CD4-positive, alpha-beta T cell treated with Interleukin-17A for 4 hours (primary cell): ENCODE data around the gene GTF2IRD1.
"Not testable (repeated sequence)": the region's sequence is repeated elsewhere in the genome, so short reads cannot be mapped to it uniquely, and the experiment has no call there.

Experiments
- DNase-seq: peaks from one replicate; pipeline ENCODE4 v3.0.0-alpha.2; 2020; ENCODE audit warnings: mixed read lengths

GTF2IRD1 gene

DNA sequence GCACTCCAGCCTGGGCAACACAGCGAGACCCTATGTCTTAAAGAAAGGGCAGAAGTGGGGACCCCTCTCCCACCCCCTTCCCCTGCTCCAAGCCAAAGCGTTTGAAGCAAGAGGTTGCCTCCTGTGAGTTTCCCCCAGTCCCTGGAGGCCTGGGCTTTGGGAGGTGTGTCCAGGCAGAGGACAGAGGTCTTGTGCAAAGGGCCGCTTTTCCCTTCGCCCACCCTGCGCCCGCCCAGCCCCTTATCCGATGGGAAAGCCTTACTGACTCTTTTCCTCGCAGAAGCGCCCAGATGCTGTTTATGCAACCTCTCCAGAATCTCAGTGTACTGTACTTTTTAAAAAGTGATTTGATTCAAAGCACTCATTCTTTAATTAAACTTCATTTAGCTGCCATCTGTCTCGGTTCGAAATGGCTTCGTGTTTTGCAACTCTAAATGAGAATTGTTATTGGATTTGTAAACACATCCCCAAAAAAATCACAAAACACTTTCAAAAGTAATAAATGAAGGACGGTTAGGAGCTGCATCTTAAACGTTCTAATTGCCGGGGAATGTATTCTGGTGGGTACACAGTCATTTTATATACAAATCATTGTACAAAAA lies 153.3 kb downstream of the GTF2IRD1 start:
- no peak for DNase-seq

DNA sequence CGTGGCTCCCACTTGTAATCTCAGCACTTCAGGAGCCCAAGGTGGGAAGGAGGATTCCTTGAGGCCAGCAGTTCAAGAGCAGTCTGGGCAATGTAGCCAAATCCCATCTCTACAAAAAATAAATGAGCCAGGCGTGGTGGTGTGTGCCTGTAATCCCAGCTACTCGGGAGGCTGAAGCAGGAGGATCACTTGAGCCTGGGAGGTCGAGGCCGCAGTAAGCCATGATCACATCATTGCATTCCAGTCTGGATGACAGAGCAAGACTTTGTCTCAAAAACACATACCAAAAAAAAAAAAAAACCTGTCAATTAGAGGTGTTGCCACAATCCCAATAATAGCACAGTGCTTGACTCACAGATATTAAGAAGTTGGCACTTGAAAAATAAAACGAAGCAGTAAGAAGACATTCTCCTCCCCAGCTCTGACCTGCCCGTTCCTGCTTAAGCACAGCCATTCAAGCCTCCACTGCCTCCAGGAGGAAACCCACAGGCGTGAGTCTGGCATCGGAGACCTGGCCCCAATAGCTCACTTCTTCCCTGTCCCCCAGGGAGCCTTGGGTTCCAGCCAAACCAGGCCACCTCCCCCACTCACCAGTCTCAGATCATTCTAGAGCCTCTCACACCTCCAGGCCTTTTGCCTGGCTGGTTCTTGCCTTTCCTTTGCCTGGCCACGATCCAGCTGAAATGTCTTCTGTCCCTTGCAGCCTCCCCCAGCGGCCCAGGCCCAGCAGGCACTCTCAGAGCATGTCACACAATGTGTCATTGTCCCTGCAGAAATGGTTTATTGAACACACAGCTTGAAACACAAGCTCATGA lies 158.5 kb downstream of the GTF2IRD1 start:
- no peak for DNase-seq

DNA sequence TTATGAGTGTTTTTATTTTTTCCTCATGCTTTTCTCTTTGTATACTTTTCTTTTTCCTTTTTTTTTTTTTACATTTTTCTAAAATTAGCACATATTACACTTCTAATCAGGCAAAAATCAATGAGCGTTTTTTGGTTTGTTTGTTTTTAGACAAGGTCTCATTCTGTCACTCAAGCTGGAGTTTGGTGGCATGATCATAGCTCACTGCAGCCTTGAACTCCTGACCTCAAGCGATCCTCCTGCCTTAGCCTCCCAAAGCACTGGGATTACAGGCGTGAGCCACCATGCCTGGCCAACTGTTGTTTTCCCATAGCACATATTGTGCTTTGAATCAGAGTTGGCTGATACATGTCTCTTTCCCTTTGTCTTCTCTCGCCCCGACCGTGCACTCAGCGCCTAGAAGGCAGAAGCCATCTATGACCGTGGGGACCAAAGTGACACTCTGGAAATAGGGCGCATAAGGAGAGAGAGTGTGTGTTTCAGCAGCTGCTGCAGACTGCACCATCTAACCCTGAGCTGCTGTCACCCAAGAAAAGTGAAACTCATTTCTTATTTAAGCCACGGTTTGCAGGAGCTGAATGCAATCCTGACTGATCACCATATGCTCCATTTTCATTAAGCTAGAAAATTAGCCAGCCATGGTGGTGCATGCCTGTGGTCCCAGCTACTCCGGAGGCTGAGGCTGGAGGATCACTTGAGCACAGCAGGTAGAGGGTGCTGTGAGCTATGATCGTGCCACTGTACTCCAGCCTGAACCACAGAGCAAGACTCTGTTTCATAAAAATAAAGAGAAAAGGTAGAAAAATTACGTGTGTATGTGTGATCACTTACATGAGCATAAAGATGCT lies 162.5 kb downstream of the GTF2IRD1 start:
- peak; percentile 43 for DNase-seq

DNA sequence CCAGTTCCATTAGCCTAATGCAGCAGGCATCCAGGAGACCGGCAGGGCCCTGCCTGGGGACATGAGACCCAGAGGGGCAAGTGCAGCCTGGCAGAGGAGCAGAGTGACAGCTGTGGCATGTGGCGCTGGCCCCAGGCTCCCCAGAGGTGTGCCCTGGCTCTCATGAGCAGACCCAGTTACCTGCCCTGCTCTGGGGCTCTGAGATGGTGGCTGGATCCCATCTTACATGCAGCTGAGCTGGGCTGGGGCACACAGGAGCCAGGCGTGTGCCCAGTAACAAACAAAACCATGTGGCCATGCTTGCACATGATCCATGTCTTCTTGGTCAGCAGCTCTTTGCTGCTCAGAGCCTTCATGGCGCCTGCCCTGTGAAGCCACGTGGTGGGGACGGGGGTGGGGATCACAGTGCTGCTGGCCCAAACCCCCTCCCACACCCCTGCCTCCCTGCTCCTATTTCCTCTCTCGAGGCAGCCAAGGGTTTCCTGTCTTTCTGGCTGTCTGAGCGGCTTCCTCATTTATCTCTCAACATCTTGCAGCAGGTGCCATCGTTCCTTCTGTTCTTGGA lies 163.6 kb downstream of the GTF2IRD1 start:
- DNase-seq = peak; percentile 77

DNA sequence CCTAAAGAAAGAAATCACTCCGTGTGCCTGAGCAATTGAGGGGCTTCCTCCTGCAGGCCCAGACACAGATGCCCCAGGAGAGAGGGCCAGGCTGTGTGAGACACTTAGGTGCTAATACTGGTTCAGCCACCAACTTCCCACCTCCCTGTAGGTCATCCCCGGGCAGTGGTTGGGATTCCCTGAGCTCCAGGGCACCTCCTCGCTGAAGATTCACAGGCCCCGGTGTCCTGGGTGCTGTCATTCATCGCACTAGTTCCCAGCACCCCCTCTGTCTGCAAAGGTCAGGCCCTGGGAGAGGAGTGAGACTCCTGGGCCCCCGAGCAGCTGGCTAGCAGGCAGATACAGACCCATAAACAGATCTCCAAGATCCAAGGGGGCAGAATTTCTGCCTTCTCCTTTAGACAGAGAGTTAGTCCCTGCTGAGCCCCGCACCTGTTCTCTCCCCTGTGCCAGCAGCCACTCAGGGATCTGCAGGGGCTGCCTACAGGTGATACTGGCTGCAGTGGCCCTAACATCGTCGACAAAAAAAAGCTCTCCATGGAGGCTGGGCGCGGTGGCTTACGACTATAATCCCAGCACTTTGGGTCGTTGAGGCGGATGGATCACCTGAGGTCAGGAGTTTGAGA lies 165.6 kb downstream of the GTF2IRD1 start:
- DNase-seq = no peak

DNA sequence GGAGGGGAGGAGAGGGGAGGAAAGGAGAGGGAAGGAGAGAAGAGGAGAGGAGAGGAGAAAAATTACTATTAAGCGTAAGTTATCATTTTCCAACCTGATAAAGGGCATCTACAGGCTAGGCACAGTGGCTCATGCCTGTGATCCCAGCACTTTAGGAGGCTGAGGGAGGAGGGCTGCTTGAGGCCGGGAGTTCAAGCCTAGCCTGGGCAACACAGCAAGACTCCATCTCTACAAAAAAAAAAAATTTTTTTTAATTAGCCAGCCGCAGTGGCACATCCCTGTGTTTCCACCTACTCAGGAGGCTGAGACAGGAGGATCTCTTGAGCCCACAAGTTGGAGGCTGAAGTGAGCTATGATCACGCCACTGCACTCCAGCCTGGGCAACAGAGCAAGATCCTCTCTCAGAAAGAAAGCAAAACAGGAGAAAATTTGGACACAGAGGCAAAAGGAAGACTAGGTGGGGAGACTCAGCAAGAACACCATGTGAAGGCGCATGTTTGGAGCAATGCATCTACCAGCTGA lies 168.6 kb downstream of the GTF2IRD1 start:
- no peak for DNase-seq

DNA sequence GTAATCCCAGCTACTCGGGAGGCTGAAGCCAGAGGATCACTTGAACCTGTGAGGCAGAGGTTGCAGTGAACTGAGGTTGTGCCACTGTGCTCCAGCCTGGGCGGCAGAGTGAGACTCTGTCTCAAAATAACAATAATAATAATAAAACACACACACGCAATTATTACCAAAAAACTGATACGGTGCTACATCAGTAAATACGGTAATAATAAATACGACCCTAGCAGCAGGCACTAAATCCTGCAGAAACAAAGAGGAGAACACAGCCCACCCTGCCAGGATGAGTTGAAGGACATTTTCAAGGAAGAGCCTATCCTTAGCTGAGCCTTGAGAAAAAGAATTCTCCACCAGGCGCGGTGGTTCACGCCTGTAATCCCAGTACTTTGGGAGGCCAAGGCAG lies 169.4 kb downstream of the GTF2IRD1 start:
- DNase-seq = no peak

DNA sequence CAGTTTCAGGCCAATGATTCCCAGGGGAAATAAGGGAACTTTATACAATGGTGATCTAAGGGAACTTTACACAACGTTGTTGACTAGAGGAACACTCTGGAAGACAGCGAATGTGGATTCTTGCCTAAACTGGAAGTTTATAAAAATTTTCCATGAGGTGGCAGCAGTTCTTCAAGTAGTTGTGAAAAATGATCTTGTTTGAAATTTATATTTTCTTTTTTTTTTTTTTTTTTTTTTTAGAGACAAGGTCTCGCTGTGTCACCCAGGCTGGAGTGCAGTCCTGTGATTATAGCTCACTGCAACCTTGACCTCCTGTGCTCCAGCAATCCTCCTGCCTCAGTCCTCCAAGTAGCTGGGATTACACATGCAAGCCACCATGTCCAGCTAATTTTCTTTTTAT lies 171.7 kb downstream of the GTF2IRD1 start:
- peak; percentile 12 for DNase-seq

DNA sequence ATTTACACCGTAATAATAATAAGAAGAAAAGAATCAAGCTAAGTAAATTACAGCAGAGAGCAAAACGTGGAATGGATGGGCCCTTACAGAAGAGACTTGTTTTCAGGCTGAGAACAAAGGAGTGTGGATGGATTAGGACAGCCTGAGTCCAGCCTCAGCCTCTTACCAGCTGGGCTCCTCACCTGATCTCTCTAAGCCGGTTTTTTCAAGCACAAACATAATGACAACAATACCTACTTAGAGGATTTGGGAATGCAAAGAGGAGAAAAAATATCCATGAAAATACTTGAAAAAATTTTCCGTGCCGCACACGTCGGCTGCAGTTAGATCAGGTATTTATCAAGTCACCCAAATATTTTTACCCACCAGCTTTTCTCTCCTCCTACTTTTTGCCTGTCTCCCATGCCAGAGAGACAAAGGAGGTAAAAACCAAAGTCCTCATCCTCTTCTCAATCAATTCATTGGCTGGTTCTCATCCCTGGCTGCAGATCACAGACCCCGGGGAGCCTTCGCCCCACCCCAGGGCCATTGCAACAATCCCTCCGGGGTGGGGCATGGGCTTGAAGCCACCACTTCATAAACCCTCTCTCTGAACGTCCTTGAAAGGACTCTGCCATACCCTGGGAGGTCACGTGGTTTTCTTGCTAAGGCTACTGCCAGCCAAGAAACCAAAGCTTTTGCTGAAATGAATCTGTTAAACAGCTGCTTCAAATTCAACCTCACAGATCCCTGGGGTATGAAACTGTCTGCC lies 174.1 kb downstream of the GTF2IRD1 start:
- no peak for DNase-seq

DNA sequence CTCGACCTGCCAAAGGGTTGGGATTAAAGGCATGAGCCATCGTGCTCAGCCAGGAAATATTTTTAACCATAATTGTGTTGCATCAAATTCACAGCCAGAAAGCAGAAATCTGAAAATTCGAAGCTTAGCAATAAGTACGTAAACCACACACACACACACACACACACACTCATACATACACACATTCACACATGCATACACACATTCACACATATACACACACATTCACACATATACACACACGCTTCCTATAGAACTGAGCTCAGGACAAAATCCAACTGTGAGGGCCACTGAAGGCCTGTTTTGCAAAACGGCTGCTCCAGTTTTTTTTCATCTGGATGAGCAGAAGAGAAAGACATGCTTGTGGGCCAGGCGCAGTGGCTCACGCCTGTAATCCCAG lies 178.8 kb downstream of the GTF2IRD1 start:
- DNase-seq = no peak

DNA sequence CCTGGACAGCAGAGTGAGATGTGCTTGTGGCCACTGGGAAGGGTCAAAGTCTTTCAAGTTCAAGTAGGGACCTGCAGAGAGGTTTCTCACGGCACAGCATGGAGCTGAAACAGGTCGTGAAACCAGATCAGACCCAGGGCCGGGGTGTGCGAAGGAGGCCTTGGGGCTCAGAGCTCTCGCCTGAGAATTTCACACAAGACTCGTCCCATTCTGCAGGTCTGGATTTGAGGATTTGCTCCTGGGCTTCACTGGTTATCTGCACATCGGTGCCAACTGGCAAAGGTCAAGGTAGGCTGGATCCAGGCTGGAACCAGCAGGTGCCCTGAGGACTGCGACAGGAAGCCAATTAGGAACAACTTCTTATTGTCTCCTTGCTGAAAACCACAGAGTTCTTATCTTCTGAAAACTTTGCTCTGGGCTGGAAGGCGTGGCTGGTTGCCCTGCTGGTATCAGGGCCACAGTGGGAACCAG lies 179.8 kb downstream of the GTF2IRD1 start:
- no peak for DNase-seq

DNA sequence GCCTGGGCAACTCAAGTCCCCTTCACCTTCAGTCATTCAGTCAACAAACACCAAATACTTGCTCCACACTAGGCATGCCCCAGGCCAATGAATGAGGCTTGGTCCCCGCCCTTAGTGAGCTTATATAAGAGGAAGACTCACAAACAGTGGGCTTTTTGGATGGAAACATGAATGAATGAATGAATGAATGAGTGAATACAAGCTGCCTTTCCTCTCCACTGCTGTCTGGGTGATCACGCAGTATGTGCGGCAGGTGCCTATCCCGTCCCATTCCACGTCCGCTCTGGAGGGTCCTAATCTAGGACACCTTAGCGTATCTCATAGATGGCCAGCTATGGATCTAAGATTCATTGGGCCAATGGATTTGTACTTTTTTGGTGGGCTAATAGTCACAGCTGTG lies 184.0 kb downstream of the GTF2IRD1 start:
- no peak for DNase-seq

DNA sequence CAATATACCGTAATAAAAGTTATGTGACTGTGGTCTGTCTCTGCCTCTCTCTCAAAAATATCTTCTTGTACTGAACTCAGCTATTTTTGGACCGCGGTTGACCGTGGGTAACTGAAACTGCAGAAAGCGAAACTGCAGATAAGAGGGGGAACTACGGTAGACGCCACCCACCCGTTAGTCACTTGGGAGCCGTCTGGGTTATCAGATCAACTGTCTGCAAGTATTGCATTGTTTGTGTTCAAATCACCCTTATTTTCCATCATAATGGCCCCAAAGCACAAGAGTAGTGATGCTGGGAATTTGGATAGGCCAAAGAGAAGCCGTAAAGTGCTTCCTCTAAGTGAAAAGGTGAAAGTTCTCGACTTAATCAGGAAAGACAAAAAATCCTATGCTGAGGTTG lies 196.3 kb downstream of the GTF2IRD1 start:
- peak; percentile 83 for DNase-seq

DNA sequence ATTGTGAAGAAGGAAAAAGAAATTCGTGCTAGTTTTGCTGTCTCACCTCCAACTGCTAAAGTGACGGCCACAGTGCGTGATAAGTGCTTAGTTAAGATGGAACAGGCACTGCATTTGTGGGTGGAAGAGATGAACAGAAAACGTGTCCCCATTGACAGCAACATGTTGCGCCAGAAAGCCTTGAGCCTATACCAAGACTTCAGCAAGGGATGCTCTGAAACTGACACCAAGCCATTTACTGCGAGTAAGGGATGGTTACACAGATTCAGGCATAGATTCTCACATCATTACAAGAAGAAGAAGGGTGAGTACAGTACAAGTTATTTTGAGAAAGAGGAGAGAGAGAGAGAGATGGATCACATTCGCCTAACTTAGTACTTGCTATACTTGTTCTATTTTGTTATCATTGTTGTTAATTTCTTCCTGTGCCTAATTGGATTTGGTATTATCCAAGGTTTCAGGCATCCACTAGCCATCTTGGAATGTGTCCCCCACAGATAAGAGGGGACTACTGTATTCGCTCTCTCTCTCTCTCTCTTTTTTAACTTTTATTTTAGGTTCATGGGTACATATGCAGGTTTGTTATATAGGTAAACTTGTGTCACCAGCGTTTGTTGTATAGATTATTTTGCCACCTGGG lies 196.9 kb downstream of the GTF2IRD1 start:
- DNase-seq = peak; percentile 38

DNA sequence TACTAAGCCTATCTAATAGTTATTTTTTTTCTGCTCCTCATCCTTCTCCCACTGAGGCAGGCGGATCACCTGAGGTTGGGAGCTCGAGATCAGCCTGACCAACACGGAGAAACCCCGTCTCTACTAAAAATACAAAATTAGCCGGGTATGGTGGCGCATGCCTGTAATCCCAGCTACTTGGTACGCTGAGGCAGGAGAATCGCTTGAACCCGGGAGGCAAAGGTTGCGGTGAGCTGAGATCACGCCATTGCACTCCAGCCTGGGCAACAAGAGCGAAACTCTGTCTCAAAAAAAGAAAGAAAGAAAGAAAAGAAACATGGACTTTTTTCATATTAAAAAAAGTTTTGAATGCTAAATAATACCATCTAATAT lies 197.4 kb downstream of the GTF2IRD1 start:
- not testable (repeated sequence) for DNase-seq
